Testis (tissue), 2 donors: ENCODE results near the gene TOX3.

Experiments
- CTCF ChIP-seq, 3 experiments: fragments of 450-650 bp in 2 of 3; fragments of 200-600 bp in 1 of 3; sonication (generic) in 1 of 3; IDR thresholded peaks; one replicate each; pipeline ENCODE4 v1.5.1; 2016 to 2019; ENCODE audit warnings: antibody characterized with exemption in 3 of 3, mild to moderate bottlenecking in 2 of 3, moderate library complexity in 1 of 3
- POLR2A ChIP-seq: fragments of 450-650 bp; IDR thresholded peaks from one replicate; pipeline ENCODE4 v1.6.1; 2017; ENCODE audit warnings: antibody characterized with exemption, mild to moderate bottlenecking, moderate library complexity

- TF ChIP-seq CTCF (IDR thresholded peaks at IDR 0.05), result no peak
- no peak for TF ChIP-seq POLR2A
Measured at GRCh38 chr16:52570495-52571091, 23.6 kb upstream of the TOX3 start.
